Uterus (tissue), 4 donors: ENCODE data around the gene SLC25A47. TPM values are rescaled to one million over a fixed set of nuclear protein-coding genes. Genes with fewer than 3 reads are reported as not detected.

ENCODE experiments used
- DNase-seq, 2 donors: peaks; one replicate each; pipeline ENCODE4 v3.0.0-alpha.2; 2019 to 2020
- H3K27ac ChIP-seq, 2 donors: fragments of 200-600 bp; sonication (generic); 1 replicate in 1 of 2; 2 replicates in 1 of 2; pipeline ENCODE4 v1.5.1; 2016 to 2018
- H3K27me3 ChIP-seq, 2 donors: fragments of 200-600 bp; sonication (generic); one replicate each; pipeline ENCODE4 v1.5.1; 2018 to 2019; ENCODE audit warnings: control low read depth in 1 of 2
- H3K36me3 ChIP-seq, 2 donors: fragments of 200-600 bp; sonication (generic); one replicate each; pipeline ENCODE4 v1.5.1; 2019; ENCODE audit warnings: control low read depth in 1 of 2
- H3K4me1 ChIP-seq, 2 donors: fragments of 200-600 bp; sonication (generic); one replicate each; pipeline ENCODE4 v1.5.1; 2018 to 2019; ENCODE audit warnings: control low read depth in 1 of 2
- H3K4me3 ChIP-seq, 2 donors: fragments of 200-600 bp; sonication (generic); 1 replicate in 1 of 2; 2 replicates in 1 of 2; pipeline ENCODE4 v1.5.1; 2018 to 2019; ENCODE audit warnings: mild to moderate bottlenecking in 1 of 2
- H3K9me3 ChIP-seq, 2 donors: fragments of 200-600 bp; sonication (generic); one replicate each; pipeline ENCODE4 v1.5.1; 2019; ENCODE audit warnings: control low read depth in 1 of 2
- CTCF ChIP-seq, 4 experiments: fragments of 200-600 bp in 2 of 4; fragments of 450-650 bp in 2 of 4; sonication (generic) in 2 of 4; IDR thresholded peaks; one replicate each; pipeline ENCODE4 v1.5.1; 2016 to 2019; ENCODE audit warnings: antibody characterized with exemption in 4 of 4, mild to moderate bottlenecking in 2 of 4, moderate library complexity in 1 of 4
- POLR2A ChIP-seq, 2 donors: fragments of 450-650 bp; IDR thresholded peaks; one replicate each; pipeline ENCODE4 v1.6.1; 2016; ENCODE audit warnings: antibody characterized with exemption in 2 of 2, mild to moderate bottlenecking in 1 of 2, moderate library complexity in 1 of 2
- intact Hi-C: fragments of 100-400 bp; cut with DNase I; formaldehyde crosslinking; loops from one replicate; pipeline ENCODE4 v1.15.1; 2023; ENCODE audit warnings: low total_unique reads
- total RNA-seq, 4 donors: library from RNA; depleted of rRNA in 3 of 4; stranded (reverse); fragments of >200 nt in 3 of 4; gene quantifications; one replicate each; pipeline versions ENCODE4 v1.1.0 to v1.2.4, GENCODE V29; 2014 to 2023
- donor health status: DM: yes; HTN: yes; CAD: no.

SLC25A47 gene
- total RNA-seq, 4 donors from 2014 or later, result not detected

GRCh38 chr14:100364403-100364802, 41.3 kb downstream of the SLC25A47 start:
- intact Hi-C loops, result no loop called here
- H3K9me3 ChIP-seq, result no peaks in the 10 kb centered on the region
- no peak overlapping the region for H3K27ac ChIP-seq
- DNase-seq, result no peak
- no peaks in the 10 kb centered on the region for H3K4me1 ChIP-seq
- no peaks in the 10 kb centered on the region for H3K27me3 ChIP-seq
- TF ChIP-seq CTCF (IDR thresholded peaks at IDR 0.05) (no peak), POLR2A (IDR thresholded peaks at IDR 0.05) (no peak)
- H3K4me3 ChIP-seq, result no peak overlapping the region
- H3K36me3 ChIP-seq, result no peaks in the 10 kb centered on the region

GRCh38 chr14:100365741-100366140, 42.6 kb downstream of the SLC25A47 start:
- DNase-seq, result no peak
- Histone ChIP-seq H3K9me3 (no peaks in the 10 kb centered on the region), H3K4me3 (no peak overlapping the region), H3K4me1 (no peaks in the 10 kb centered on the region), H3K27ac (no peak overlapping the region), H3K36me3 (no peaks in the 10 kb centered on the region), H3K27me3 (no peaks in the 10 kb centered on the region)
- intact Hi-C loops, result no loop called here
- TF ChIP-seq CTCF (IDR thresholded peaks at IDR 0.05) (no peak), POLR2A (IDR thresholded peaks at IDR 0.05) (no peak)

GRCh38 chr14:100369019-100369418, 45.9 kb downstream of the SLC25A47 start:
- no peak for DNase-seq
- Histone ChIP-seq H3K27ac (no peak overlapping the region), H3K36me3 (no peaks in the 10 kb centered on the region), H3K9me3 (no peaks in the 10 kb centered on the region), H3K4me3 (no peak overlapping the region), H3K27me3 (no peaks in the 10 kb centered on the region), H3K4me1 (no peaks in the 10 kb centered on the region)
- intact Hi-C loops, result no loop called here
- TF ChIP-seq POLR2A (IDR thresholded peaks at IDR 0.05), result no peak
- TF ChIP-seq CTCF (IDR thresholded peaks at IDR 0.05), result no peak

- TF ChIP-seq POLR2A (IDR thresholded peaks at IDR 0.05) (no peak), CTCF (IDR thresholded peaks at IDR 0.05) (no peak)
- H3K4me1 ChIP-seq, result no peaks in the 10 kb centered on the region
- no peaks in the 10 kb centered on the region for H3K27me3 ChIP-seq
- intact Hi-C loops, result no loop called here
- H3K9me3 ChIP-seq, result no peaks in the 10 kb centered on the region
- no peak for DNase-seq
- H3K4me3 ChIP-seq, result no peak overlapping the region
- no peaks in the 10 kb centered on the region for H3K36me3 ChIP-seq
- H3K27ac ChIP-seq, result no peak overlapping the region
Observed at GRCh38 chr14:100370003-100370402, 46.9 kb downstream of the SLC25A47 start.

GRCh38 chr14:100371773-100372172, 48.6 kb downstream of the SLC25A47 start:
- no peaks in the 10 kb centered on the region for H3K4me1 ChIP-seq
- intact Hi-C loops, result no loop called here
- TF ChIP-seq CTCF (IDR thresholded peaks at IDR 0.05) (no peak), POLR2A (IDR thresholded peaks at IDR 0.05) (no peak)
- no peak for DNase-seq
- H3K9me3 ChIP-seq, result no peaks in the 10 kb centered on the region
- no peaks in the 10 kb centered on the region for H3K27me3 ChIP-seq
- no peak overlapping the region for H3K27ac ChIP-seq
- H3K36me3 ChIP-seq, result no peaks in the 10 kb centered on the region
- H3K4me3 ChIP-seq, result no peak overlapping the region
